ENCODE measurements around the gene MOSPD3. TPM values are rescaled to one million over a fixed set of nuclear protein-coding genes. Genes with fewer than 3 reads are reported as not detected.
"Not testable (repeated sequence)": the region's sequence is repeated elsewhere in the genome, so short reads cannot be mapped to it uniquely, and the experiment has no call there.

MOSPD3 gene
- total RNA-seq, 1 donor from 2014 or later = 31.7 TPM

DNA sequence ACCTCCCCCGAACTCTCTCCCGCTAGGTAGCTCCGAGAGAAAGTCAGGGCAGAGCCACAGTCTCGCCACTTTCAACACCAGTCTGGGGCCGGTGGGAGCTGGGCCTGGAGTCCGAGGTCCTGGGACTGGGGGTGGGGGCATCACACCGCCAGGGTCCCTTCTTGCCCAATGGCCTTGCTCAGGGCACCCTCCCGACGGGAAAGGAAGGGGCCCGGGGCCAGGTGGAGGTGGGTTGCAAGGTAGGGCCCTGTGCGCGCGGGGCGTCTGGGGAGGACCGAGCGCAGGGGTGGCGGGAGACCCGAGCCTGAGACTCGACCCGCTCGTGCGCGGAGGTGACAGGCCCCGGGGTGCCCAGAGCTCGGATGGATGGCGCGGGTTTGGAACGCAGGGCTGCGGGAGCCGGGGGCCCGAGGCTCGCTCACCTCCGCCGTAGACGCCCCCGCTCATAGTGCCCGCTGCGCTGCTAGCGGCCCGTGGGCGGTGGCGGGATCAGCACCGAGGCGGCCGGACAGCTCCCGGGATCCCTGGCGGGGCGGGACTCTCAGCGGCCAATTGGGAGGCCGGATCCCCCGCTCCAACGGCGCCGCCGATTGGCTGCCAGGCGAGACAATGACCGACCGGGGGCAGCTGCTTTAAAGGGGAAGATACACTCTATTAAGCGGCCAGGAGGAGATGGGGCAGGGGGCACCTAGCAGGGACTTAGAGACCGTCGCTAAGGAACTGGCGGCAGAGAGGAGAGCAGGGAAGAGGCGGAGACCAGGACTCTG is 43.8 kb downstream of the MOSPD3 start, which contains the start of gene ACTL6B:
Gene ACTL6B (minus strand): TSS at position 541 of the 767 bp plus-strand sequence. CDS start 94 bp downstream, at position 447.
- Mint-ChIP-seq H3K4me3 (ENCODE audit: unreplicated experiment) (no peak within 1 kb of the TSS), H3K36me3 (ENCODE audit: low read depth, unreplicated experiment) (no peaks in the 10 kb centered on the region), H3K27ac (ENCODE audit: unreplicated experiment) (no peak within 1 kb of the TSS), H3K4me1 (ENCODE audit: unreplicated experiment) (no peaks in the 10 kb centered on the region), H3K9me3 (ENCODE audit: unreplicated experiment) (no peaks in the 10 kb centered on the region), H3K27me3 (ENCODE audit: unreplicated experiment) (peaks cover 6% of the 10 kb centered on the region)
- TF ChIP-seq, protein P1, sequence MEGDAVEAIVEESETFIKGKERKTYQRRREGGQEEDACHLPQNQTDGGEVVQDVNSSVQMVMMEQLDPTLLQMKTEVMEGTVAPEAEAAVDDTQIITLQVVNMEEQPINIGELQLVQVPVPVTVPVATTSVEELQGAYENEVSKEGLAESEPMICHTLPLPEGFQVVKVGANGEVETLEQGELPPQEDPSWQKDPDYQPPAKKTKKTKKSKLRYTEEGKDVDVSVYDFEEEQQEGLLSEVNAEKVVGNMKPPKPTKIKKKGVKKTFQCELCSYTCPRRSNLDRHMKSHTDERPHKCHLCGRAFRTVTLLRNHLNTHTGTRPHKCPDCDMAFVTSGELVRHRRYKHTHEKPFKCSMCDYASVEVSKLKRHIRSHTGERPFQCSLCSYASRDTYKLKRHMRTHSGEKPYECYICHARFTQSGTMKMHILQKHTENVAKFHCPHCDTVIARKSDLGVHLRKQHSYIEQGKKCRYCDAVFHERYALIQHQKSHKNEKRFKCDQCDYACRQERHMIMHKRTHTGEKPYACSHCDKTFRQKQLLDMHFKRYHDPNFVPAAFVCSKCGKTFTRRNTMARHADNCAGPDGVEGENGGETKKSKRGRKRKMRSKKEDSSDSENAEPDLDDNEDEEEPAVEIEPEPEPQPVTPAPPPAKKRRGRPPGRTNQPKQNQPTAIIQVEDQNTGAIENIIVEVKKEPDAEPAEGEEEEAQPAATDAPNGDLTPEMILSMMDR (IDR thresholded peaks at IDR 0.05; ENCODE audit: unreplicated experiment) = no peak
- peak; percentile 96 for DNase-seq (ENCODE audit: low spot score)

DNA sequence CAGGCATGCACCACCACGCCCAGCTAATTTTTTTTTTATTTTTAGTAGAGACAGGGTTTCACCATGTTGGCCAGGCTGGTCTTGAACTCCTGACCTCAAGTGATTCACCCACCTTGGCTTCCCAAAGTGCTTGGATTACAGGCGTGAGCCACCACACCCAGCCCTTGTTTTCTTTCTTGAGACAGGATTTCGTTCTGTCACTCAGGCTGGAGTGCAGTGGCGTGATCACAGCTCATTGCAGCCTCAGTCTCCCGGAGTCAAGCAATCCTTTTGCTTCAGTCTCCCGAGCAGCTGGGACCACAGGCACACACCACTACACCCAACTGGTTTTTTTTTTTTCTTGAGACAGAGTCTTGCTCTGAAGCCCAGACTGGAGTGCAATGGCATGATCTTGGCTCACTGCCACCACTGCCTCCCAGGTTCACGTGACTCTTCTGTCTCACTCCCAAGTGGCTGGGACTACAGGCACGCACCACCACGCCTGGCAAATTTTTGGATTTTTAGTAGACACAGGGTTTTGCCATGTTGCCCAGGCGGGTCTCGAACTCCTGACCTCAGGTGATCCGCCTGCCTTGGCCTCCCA is 49.9 kb downstream of the MOSPD3 start:
- not testable (repeated sequence) for H3K27ac Mint-ChIP-seq (ENCODE audit: unreplicated experiment); H3K4me3 Mint-ChIP-seq (ENCODE audit: unreplicated experiment); H3K9me3 Mint-ChIP-seq (ENCODE audit: unreplicated experiment); H3K36me3 Mint-ChIP-seq (ENCODE audit: low read depth, unreplicated experiment); DNase-seq (ENCODE audit: low spot score); H3K4me1 Mint-ChIP-seq (ENCODE audit: unreplicated experiment); H3K27me3 Mint-ChIP-seq (ENCODE audit: unreplicated experiment)

Other genes with a start within 250 kb of the MOSPD3 start
- 4.2 TPM for gene PILRA, start 239.1 kb upstream of the MOSPD3 start, total RNA-seq (ENCODE audit: unreplicated experiment)
- 2.2 TPM for gene ZCWPW1, start 183.8 kb upstream of the MOSPD3 start, total RNA-seq (ENCODE audit: unreplicated experiment)
- 30.5 TPM for gene MEPCE, start 182.7 kb upstream of the MOSPD3 start, total RNA-seq (ENCODE audit: unreplicated experiment)
- gene PPP1R35, start 176.0 kb upstream of the MOSPD3 start, total RNA-seq (ENCODE audit: unreplicated experiment) = 27.3 TPM
- 4.3 TPM for gene SPACDR, start 148.3 kb upstream of the MOSPD3 start, total RNA-seq (ENCODE audit: unreplicated experiment)
- 94.3 TPM for gene TSC22D4, start 133.3 kb upstream of the MOSPD3 start, total RNA-seq (ENCODE audit: unreplicated experiment)
- gene NYAP1, start 128.6 kb upstream of the MOSPD3 start, total RNA-seq (ENCODE audit: unreplicated experiment) = 2.2 TPM
- gene AGFG2, start 73.3 kb upstream of the MOSPD3 start, total RNA-seq (ENCODE audit: unreplicated experiment) = 48.6 TPM
- 2.6 TPM for gene SAP25, start 38.6 kb upstream of the MOSPD3 start, total RNA-seq (ENCODE audit: unreplicated experiment)
- gene LRCH4, start 26.4 kb upstream of the MOSPD3 start, total RNA-seq (ENCODE audit: unreplicated experiment) = 89.7 TPM
- gene FBXO24, start 26.2 kb upstream of the MOSPD3 start, total RNA-seq (ENCODE audit: unreplicated experiment) = 1.3 TPM
- gene PCOLCE, start 10.2 kb upstream of the MOSPD3 start, total RNA-seq (ENCODE audit: unreplicated experiment) = 4.4 TPM
- gene TFR2, start 29.0 kb downstream of the MOSPD3 start, total RNA-seq (ENCODE audit: unreplicated experiment) = 1.0 TPM
- gene ACTL6B, start 43.9 kb downstream of the MOSPD3 start, total RNA-seq (ENCODE audit: unreplicated experiment) = not detected
- gene GNB2, start 61.2 kb downstream of the MOSPD3 start, total RNA-seq (ENCODE audit: unreplicated experiment) = 336 TPM
- 70.6 TPM for gene GIGYF1, start 81.7 kb downstream of the MOSPD3 start, total RNA-seq (ENCODE audit: unreplicated experiment)
- gene POP7, start 93.6 kb downstream of the MOSPD3 start, total RNA-seq (ENCODE audit: unreplicated experiment) = 30.6 TPM
- gene EPO, start 107.9 kb downstream of the MOSPD3 start, total RNA-seq (ENCODE audit: unreplicated experiment) = 0.33 TPM
- gene ZAN, start 121.1 kb downstream of the MOSPD3 start, total RNA-seq (ENCODE audit: unreplicated experiment) = 0.05 TPM
- 288 TPM for gene EPHB4, start 215.0 kb downstream of the MOSPD3 start, total RNA-seq (ENCODE audit: unreplicated experiment)
- gene SLC12A9, start 240.2 kb downstream of the MOSPD3 start, total RNA-seq (ENCODE audit: unreplicated experiment) = 60.5 TPM

Measured in endothelial cell (in vitro differentiated cells).